SK-N-SH (cell line): ENCODE results near the gene SVBP.

Source experiments
- EZH2phosphoT487 ChIP-seq: fragments of 200-600 bp; sonication (generic); IDR thresholded peaks from 2 replicates; pipeline ENCODE4 v1.6.1; 2017; ENCODE audit warnings: low read depth, mixed run types, mild to moderate bottlenecking, antibody characterized with exemption, moderate library complexity, borderline replicate concordance
- FOXJ3 ChIP-seq: sonication (generic); formaldehyde crosslinking; IDR thresholded peaks from 2 replicates; pipeline ENCODE4 v1.5.1; 2020; ENCODE audit warnings: mild to moderate bottlenecking, missing genetic modification reagents
- IRF3 ChIP-seq: fragments of 150-350 bp; IDR thresholded peaks from 2 replicates; pipeline ENCODE4 v1.6.1; 2016; ENCODE audit warnings: mild to moderate bottlenecking, low read depth, low read length
- JUND ChIP-seq: IDR thresholded peaks from 2 replicates; pipeline ENCODE4 v1.4.0; 2012
- MAX ChIP-seq: IDR thresholded peaks from 2 replicates; pipeline ENCODE4 v1.4.0; 2012; ENCODE audit warnings: low read depth
- POLR2AphosphoS5 ChIP-seq: IDR thresholded peaks from 2 replicates; pipeline ENCODE4 v1.6.1; 2012; ENCODE audit warnings: low read depth, low read length
- RAD21 ChIP-seq: IDR thresholded peaks from 2 replicates; pipeline ENCODE4 v1.6.1; 2012; ENCODE audit warnings: mild to moderate bottlenecking, low read length
- REST ChIP-seq: IDR thresholded peaks from 2 replicates; pipeline ENCODE4 v1.6.1; 2012; ENCODE audit warnings: mild to moderate bottlenecking, low read depth, low read length, moderate library complexity
- TAF1 ChIP-seq: IDR thresholded peaks from 2 replicates; pipeline ENCODE4 v1.6.1; 2012; ENCODE audit warnings: low read depth, mild to moderate bottlenecking, low read length, moderate library complexity, borderline replicate concordance
- TCF12 ChIP-seq: IDR thresholded peaks from 2 replicates; pipeline ENCODE4 v1.4.0; 2012
- USF2 ChIP-seq: fragments of 150-350 bp; IDR thresholded peaks from 2 replicates; pipeline ENCODE4 v1.6.1; 2017; ENCODE audit warnings: antibody characterized with exemption, low read length, low read depth, borderline replicate concordance
- ZBTB33 ChIP-seq: IDR thresholded peaks from 2 replicates; pipeline ENCODE4 v1.4.0; 2012; ENCODE audit warnings: low read depth, borderline replicate concordance
- TF ChIP-seq, protein P1 (sequence below): fragments of 200-600 bp; sonication (generic); IDR thresholded peaks from 2 replicates; pipeline ENCODE4 v1.6.1; 2017; ENCODE audit warnings: antibody characterized with exemption, mild to moderate bottlenecking, moderate library complexity

DNA sequence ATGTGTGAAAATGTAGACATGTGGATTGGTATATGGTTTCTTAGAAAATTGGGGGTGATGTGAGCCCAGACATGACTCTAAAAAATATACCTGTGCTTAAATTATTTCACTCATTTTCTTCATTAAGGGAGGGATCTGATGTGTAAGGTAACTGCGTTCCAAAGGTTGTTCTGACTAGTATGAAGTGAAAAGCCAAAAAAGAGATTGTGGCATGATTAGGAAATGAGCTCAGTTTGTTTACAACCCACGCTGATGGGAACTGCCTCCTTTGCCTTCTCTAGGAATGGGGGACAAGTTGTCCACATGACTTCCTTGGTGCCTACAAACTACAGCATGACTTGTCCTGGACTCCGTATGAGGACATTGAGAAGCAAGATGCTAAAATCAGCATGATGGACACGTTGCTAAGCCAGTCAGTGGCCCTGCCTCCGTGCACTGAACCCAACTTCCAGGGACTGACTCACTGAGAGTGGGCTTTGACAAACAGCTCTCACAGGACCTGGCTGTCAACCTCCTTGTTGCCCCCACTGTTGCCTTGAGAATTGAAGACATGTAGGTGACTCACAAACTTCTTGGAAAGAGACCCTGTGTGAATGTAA, 42.2 kb downstream of the SVBP start:
- TF ChIP-seq REST (no peak), RAD21 (no peak), USF2 (no peak), EZH2phosphoT487 (no peak), POLR2AphosphoS5 (no peak), ZBTB33 (no peak), MAX (no peak), JUND (no peak), FOXJ3 (CRISPR knock-in tag) (no peak), TAF1 (no peak), IRF3 (no peak), TCF12 (no peak)
- TF ChIP-seq, protein P1, sequence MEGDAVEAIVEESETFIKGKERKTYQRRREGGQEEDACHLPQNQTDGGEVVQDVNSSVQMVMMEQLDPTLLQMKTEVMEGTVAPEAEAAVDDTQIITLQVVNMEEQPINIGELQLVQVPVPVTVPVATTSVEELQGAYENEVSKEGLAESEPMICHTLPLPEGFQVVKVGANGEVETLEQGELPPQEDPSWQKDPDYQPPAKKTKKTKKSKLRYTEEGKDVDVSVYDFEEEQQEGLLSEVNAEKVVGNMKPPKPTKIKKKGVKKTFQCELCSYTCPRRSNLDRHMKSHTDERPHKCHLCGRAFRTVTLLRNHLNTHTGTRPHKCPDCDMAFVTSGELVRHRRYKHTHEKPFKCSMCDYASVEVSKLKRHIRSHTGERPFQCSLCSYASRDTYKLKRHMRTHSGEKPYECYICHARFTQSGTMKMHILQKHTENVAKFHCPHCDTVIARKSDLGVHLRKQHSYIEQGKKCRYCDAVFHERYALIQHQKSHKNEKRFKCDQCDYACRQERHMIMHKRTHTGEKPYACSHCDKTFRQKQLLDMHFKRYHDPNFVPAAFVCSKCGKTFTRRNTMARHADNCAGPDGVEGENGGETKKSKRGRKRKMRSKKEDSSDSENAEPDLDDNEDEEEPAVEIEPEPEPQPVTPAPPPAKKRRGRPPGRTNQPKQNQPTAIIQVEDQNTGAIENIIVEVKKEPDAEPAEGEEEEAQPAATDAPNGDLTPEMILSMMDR, result no peak
